ENCODE measurements around the gene EFHD2. TPM values are rescaled to one million over a fixed set of nuclear protein-coding genes. Genes with fewer than 3 reads are reported as not detected.
"Not testable (repeated sequence)": the region's sequence is repeated elsewhere in the genome, so short reads cannot be mapped to it uniquely, and the experiment has no call there.

The EFHD2 gene
- polyA plus RNA-seq, 3 donors: 314 to 329 (median 323) TPM

- no peaks in the 10 kb centered on the region for H3K36me3 ChIP-seq (replicated peaks in 1 of 2; ENCODE audit: control insufficient read depth in 1 of 2, insufficient read depth in 2 of 2, low read length in 2 of 2)
- Mint-ChIP-seq H3K4me1 (peaks cover 26% of the 10 kb centered on the region), H3K27ac (no peak overlapping the region), H3K9me3 (peaks cover 0 to 1% (median 0%) of the 10 kb centered on the region in 7 donors), H3K4me3 (peak overlapping the region; percentile 70 to 88), H3K36me3 (no peaks in the 10 kb centered on the region), H3K27me3 (ENCODE audit: low read depth in 3 of 3) (peaks cover 17 to 32% (median 27%) of the 10 kb centered on the region in 3 donors)
- H3K27me3 ChIP-seq (ENCODE audit: control insufficient read depth in 2 of 2, insufficient read depth in 2 of 2, low read length in 2 of 2): peaks cover 0 to 11% of the 10 kb centered on the region in 2 donors
- H3K4me3 ChIP-seq (replicated peaks in 1 of 3; ENCODE audit: low read depth in 2 of 3, low read length in 3 of 3): peak overlapping the region in 2 of 3 experiments; percentile 17 to 71
- no peak overlapping the region for H3K27ac ChIP-seq (ENCODE audit: low read depth in 1 of 2, low read length in 2 of 2)
- peaks cover 21 to 22% of the 10 kb centered on the region in 2 donors for H3K4me1 ChIP-seq (ENCODE audit: control insufficient read depth in 1 of 2, insufficient read depth in 2 of 2, low read length in 2 of 2)
- no peaks in the 10 kb centered on the region for H4K20me1 ChIP-seq (ENCODE audit: insufficient read depth, low read length)
- H2AFZ ChIP-seq (ENCODE audit: insufficient read depth, low read depth, low read length, poor library complexity, severe bottlenecking): peak overlapping the region; percentile 75
- no peak for TF ChIP-seq CTCF (IDR thresholded peaks at IDR 0.05)
- H3K9ac ChIP-seq (ENCODE audit: insufficient read depth, low read length, poor library complexity, severe bottlenecking): peak overlapping the region; percentile 17
- H3K4me2 ChIP-seq (replicated peaks; ENCODE audit: extremely low read depth, low read length, poor library complexity, severe bottlenecking): peak overlapping the region; percentile 74
- peak in 2 of 3 donors; percentile 2 to 24 for DNase-seq
- no peaks in the 10 kb centered on the region for H3K9me3 ChIP-seq (replicated peaks in 1 of 2; ENCODE audit: control insufficient read depth in 1 of 2, insufficient read depth in 1 of 2, low read length in 2 of 2)
- intact Hi-C loops (cut with micrococcal nuclease): no loop called here
- 11% methylated on average over 12 of the region's 17 CpGs for WGBS (ENCODE audit: insufficient coverage)
- H3K79me2 ChIP-seq (ENCODE audit: insufficient read depth, low read length): no peaks in the 10 kb centered on the region
Measured at GRCh38 chr1:15386164-15386749, 23.4 kb upstream of the EFHD2 start.

GRCh38 chr1:15388201-15388880 lies 21.3 kb upstream of the EFHD2 start:
- WGBS (ENCODE audit: insufficient coverage): 95% methylated on average over 11 of the region's 15 CpGs
- Mint-ChIP-seq H3K27me3 (ENCODE audit: low read depth in 3 of 3) (peaks cover 17 to 29% (median 23%) of the 10 kb centered on the region in 3 donors), H3K4me1 (peaks cover 26% of the 10 kb centered on the region), H3K27ac (no peak overlapping the region), H3K9me3 (peaks cover 0 to 1% (median 0%) of the 10 kb centered on the region in 7 donors), H3K4me3 (no peak overlapping the region), H3K36me3 (no peaks in the 10 kb centered on the region)
- Histone ChIP-seq H3K27me3 (ENCODE audit: control insufficient read depth in 2 of 2, insufficient read depth in 2 of 2, low read length in 2 of 2) (peaks cover 0 to 11% of the 10 kb centered on the region in 2 donors), H4K20me1 (ENCODE audit: insufficient read depth, low read length) (no peaks in the 10 kb centered on the region), H2AFZ (ENCODE audit: insufficient read depth, low read depth, low read length, poor library complexity, severe bottlenecking) (no peak overlapping the region), H3K4me3 (replicated peaks in 1 of 3; ENCODE audit: low read depth in 2 of 3, low read length in 3 of 3) (no peak overlapping the region), H3K4me2 (replicated peaks; ENCODE audit: extremely low read depth, low read length, poor library complexity, severe bottlenecking) (no peak overlapping the region), H3K4me1 (ENCODE audit: control insufficient read depth in 1 of 2, insufficient read depth in 2 of 2, low read length in 2 of 2) (peaks cover 21 to 22% of the 10 kb centered on the region in 2 donors), H3K27ac (ENCODE audit: low read depth in 1 of 2, low read length in 2 of 2) (no peak overlapping the region), H3K9me3 (replicated peaks in 1 of 2; ENCODE audit: control insufficient read depth in 1 of 2, insufficient read depth in 1 of 2, low read length in 2 of 2) (no peaks in the 10 kb centered on the region), H3K79me2 (ENCODE audit: insufficient read depth, low read length) (no peaks in the 10 kb centered on the region), H3K36me3 (replicated peaks in 1 of 2; ENCODE audit: control insufficient read depth in 1 of 2, insufficient read depth in 2 of 2, low read length in 2 of 2) (no peaks in the 10 kb centered on the region), H3K9ac (ENCODE audit: insufficient read depth, low read length, poor library complexity, severe bottlenecking) (no peak overlapping the region)
- no peak for DNase-seq
- no peak for TF ChIP-seq CTCF (IDR thresholded peaks at IDR 0.05)
- intact Hi-C loops (cut with micrococcal nuclease): no loop called here

- Histone ChIP-seq H3K27me3 (ENCODE audit: control insufficient read depth in 2 of 2, insufficient read depth in 2 of 2, low read length in 2 of 2) (peaks cover 0 to 11% of the 10 kb centered on the region in 2 donors), H3K4me1 (ENCODE audit: control insufficient read depth in 1 of 2, insufficient read depth in 2 of 2, low read length in 2 of 2) (peaks cover 12 to 14% of the 10 kb centered on the region in 2 donors)
- H2AFZ ChIP-seq (ENCODE audit: insufficient read depth, low read depth, low read length, poor library complexity, severe bottlenecking); intact Hi-C loops (cut with micrococcal nuclease); DNase-seq; H3K4me2 ChIP-seq (replicated peaks; ENCODE audit: extremely low read depth, low read length, poor library complexity, severe bottlenecking); H3K9me3 Mint-ChIP-seq; H3K79me2 ChIP-seq (ENCODE audit: insufficient read depth, low read length); H3K9ac ChIP-seq (ENCODE audit: insufficient read depth, low read length, poor library complexity, severe bottlenecking); H4K20me1 ChIP-seq (ENCODE audit: insufficient read depth, low read length); H3K4me3 ChIP-seq (replicated peaks in 1 of 3; ENCODE audit: low read depth in 2 of 3, low read length in 3 of 3); H3K36me3 ChIP-seq (replicated peaks in 1 of 2; ENCODE audit: control insufficient read depth in 1 of 2, insufficient read depth in 2 of 2, low read length in 2 of 2); H3K36me3 Mint-ChIP-seq; H3K9me3 ChIP-seq (replicated peaks in 1 of 2; ENCODE audit: control insufficient read depth in 1 of 2, insufficient read depth in 1 of 2, low read length in 2 of 2); H3K4me3 Mint-ChIP-seq; H3K27ac Mint-ChIP-seq; H3K27ac ChIP-seq (ENCODE audit: low read depth in 1 of 2, low read length in 2 of 2): not testable (repeated sequence)
- WGBS (ENCODE audit: insufficient coverage): 99% methylated on average over 6 of the region's 8 CpGs
- H3K4me1 Mint-ChIP-seq: peaks cover 17% of the 10 kb centered on the region
- peaks cover 17 to 26% (median 25%) of the 10 kb centered on the region in 3 donors for H3K27me3 Mint-ChIP-seq (ENCODE audit: low read depth in 3 of 3)
Measured at GRCh38 chr1:15389828-15390227, 19.9 kb upstream of the EFHD2 start.
